ENCODE results near the gene PRR33. TPM values are rescaled to one million over a fixed set of nuclear protein-coding genes. Genes with fewer than 3 reads are reported as not detected.

The PRR33 gene
- total and polyA plus RNA-seq, 9 of the 15 experiments (the other 6 are each of a cell fraction or from before 2014, with no cell fraction given): not detected

GRCh38 chr11:1844221-1845094, 47.2 kb downstream of the PRR33 start (continued):
- TF ChIP-seq ZNF780A (CRISPR knock-in tag; IDR thresholded peaks at IDR 0.05) (no peak), DDX20 (tag; IDR thresholded peaks at IDR 0.05; ENCODE audit: low read depth) (no peak), ZNF644 (tag; IDR thresholded peaks at IDR 0.05; ENCODE audit: low read depth) (no peak), BRCA1 (IDR thresholded peaks at IDR 0.05) (no peak), BRCA1 (CRISPR knock-in tag; IDR thresholded peaks at IDR 0.05) (no peak), FUS (optimal IDR thresholded peaks at IDR 0.05; ENCODE audit: low read depth, low read length) (no peak), SRSF7 (optimal IDR thresholded peaks at IDR 0.05; ENCODE audit: low read depth, low read length) (no peak), FOXK2 (conservative IDR thresholded peaks at IDR 0.05 in 1 of 2, IDR thresholded peaks at IDR 0.05 in 1 of 2; ENCODE audit: low read depth in 2 of 2) (peak; percentile 74 to 84), NFRKB (IDR thresholded peaks at IDR 0.05; ENCODE audit: low read depth) (peak; percentile 60; the same call in 1 of the 2 replicates), SP1 (CRISPR knock-in tag; IDR thresholded peaks at IDR 0.05) (no peak), SRSF3 (IDR thresholded peaks at IDR 0.05; ENCODE audit: insufficient read depth, low read length) (no peak), ZNF134 (CRISPR knock-in tag; conservative IDR thresholded peaks at IDR 0.05) (no peak), PCBP1 (IDR thresholded peaks at IDR 0.05; ENCODE audit: low read depth, low read length, poor library complexity, severe bottlenecking) (no peak), CGGBP1 (CRISPR knock-in tag; IDR thresholded peaks at IDR 0.05) (no peak)
- TF ChIP-seq, protein P1, sequence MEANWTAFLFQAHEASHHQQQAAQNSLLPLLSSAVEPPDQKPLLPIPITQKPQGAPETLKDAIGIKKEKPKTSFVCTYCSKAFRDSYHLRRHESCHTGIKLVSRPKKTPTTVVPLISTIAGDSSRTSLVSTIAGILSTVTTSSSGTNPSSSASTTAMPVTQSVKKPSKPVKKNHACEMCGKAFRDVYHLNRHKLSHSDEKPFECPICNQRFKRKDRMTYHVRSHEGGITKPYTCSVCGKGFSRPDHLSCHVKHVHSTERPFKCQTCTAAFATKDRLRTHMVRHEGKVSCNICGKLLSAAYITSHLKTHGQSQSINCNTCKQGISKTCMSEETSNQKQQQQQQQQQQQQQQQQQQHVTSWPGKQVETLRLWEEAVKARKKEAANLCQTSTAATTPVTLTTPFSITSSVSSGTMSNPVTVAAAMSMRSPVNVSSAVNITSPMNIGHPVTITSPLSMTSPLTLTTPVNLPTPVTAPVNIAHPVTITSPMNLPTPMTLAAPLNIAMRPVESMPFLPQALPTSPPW (CRISPR knock-in tag; IDR thresholded peaks at IDR 0.05): peak; percentile 79
- TF ChIP-seq, protein P2, sequence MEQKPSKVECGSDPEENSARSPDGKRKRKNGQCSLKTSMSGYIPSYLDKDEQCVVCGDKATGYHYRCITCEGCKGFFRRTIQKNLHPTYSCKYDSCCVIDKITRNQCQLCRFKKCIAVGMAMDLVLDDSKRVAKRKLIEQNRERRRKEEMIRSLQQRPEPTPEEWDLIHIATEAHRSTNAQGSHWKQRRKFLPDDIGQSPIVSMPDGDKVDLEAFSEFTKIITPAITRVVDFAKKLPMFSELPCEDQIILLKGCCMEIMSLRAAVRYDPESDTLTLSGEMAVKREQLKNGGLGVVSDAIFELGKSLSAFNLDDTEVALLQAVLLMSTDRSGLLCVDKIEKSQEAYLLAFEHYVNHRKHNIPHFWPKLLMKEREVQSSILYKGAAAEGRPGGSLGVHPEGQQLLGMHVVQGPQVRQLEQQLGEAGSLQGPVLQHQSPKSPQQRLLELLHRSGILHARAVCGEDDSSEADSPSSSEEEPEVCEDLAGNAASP (IDR thresholded peaks at IDR 0.05): no peak
- TF ChIP-seq, protein P3, sequence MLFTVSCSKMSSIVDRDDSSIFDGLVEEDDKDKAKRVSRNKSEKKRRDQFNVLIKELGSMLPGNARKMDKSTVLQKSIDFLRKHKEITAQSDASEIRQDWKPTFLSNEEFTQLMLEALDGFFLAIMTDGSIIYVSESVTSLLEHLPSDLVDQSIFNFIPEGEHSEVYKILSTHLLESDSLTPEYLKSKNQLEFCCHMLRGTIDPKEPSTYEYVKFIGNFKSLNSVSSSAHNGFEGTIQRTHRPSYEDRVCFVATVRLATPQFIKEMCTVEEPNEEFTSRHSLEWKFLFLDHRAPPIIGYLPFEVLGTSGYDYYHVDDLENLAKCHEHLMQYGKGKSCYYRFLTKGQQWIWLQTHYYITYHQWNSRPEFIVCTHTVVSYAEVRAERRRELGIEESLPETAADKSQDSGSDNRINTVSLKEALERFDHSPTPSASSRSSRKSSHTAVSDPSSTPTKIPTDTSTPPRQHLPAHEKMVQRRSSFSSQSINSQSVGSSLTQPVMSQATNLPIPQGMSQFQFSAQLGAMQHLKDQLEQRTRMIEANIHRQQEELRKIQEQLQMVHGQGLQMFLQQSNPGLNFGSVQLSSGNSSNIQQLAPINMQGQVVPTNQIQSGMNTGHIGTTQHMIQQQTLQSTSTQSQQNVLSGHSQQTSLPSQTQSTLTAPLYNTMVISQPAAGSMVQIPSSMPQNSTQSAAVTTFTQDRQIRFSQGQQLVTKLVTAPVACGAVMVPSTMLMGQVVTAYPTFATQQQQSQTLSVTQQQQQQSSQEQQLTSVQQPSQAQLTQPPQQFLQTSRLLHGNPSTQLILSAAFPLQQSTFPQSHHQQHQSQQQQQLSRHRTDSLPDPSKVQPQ (CRISPR knock-in tag; IDR thresholded peaks at IDR 0.05; ENCODE audit: borderline replicate concordance): no peak
- TF ChIP-seq, protein P4, sequence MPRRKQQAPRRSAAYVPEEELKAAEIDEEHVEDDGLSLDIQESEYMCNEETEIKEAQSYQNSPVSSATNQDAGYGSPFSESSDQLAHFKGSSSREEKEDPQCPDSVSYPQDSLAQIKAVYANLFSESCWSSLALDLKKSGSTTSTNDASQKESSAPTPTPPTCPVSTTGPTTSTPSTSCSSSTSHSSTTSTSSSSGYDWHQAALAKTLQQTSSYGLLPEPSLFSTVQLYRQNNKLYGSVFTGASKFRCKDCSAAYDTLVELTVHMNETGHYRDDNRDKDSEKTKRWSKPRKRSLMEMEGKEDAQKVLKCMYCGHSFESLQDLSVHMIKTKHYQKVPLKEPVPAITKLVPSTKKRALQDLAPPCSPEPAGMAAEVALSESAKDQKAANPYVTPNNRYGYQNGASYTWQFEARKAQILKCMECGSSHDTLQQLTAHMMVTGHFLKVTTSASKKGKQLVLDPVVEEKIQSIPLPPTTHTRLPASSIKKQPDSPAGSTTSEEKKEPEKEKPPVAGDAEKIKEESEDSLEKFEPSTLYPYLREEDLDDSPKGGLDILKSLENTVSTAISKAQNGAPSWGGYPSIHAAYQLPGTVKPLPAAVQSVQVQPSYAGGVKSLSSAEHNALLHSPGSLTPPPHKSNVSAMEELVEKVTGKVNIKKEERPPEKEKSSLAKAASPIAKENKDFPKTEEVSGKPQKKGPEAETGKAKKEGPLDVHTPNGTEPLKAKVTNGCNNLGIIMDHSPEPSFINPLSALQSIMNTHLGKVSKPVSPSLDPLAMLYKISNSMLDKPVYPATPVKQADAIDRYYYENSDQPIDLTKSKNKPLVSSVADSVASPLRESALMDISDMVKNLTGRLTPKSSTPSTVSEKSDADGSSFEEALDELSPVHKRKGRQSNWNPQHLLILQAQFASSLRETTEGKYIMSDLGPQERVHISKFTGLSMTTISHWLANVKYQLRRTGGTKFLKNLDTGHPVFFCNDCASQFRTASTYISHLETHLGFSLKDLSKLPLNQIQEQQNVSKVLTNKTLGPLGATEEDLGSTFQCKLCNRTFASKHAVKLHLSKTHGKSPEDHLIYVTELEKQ (CRISPR knock-in tag; IDR thresholded peaks at IDR 0.05): no peak

Measured in K562 (cell line).